H1 (cell line): ENCODE data around the gene PPP1R3G. TPM values are rescaled to one million over a fixed set of nuclear protein-coding genes. Genes with fewer than 3 reads are reported as not detected.

Source experiments
- CTCF ChIA-PET: fragments of 300-600 bp; sonication (Branson Sonifier 250); formaldehyde crosslinking; loops from one replicate; lab custom pipeline; 2021; ENCODE audit not compliant: partially characterized antibody; lab: Charles Lee
- POLR2A ChIA-PET: fragments of 300-600 bp; sonication (Branson Sonifier 250); formaldehyde crosslinking; loops from one replicate; lab custom pipeline; 2021; ENCODE audit warnings: inconsistent platforms; ENCODE audit not compliant: partially characterized antibody; lab: Charles Lee
- DNase-seq, 2 experiments: peaks; one replicate each; pipeline versions ENCODE4 v3.0.0 to v3.0.0-alpha.2; 2010 to 2022; ENCODE audit warnings: low spot score in 2 of 2, low read depth in 1 of 2, mixed read lengths in 1 of 2
- FAIRE-seq: peaks from 2 replicates; lab custom pipeline; 2011; peaks lifted over from hg19 to GRCh38; lab: Jason Lieb, UNC
- H2AFZ ChIP-seq: 2 replicates; pipeline ENCODE4 v1.8.1; 2012; ENCODE audit warnings: low read length, inconsistent platforms
- H2AK5ac ChIP-seq: 2 replicates; pipeline ENCODE4 v1.6.1; 2013; ENCODE audit warnings: low read depth, low read length
- H2BK120ac ChIP-seq: replicated peaks from 2 replicates; pipeline ENCODE3; 2013; ENCODE audit warnings: low read depth, low read length, inconsistent platforms
- H2BK12ac ChIP-seq: 2 replicates; pipeline ENCODE4 v1.6.1; 2013; ENCODE audit warnings: low read depth, low read length
- H2BK15ac ChIP-seq: 2 replicates; pipeline ENCODE4 v1.6.1; 2013; ENCODE audit warnings: low read length
- H2BK20ac ChIP-seq: 2 replicates; pipeline ENCODE4 v1.6.1; 2013; ENCODE audit warnings: low read length
- H2BK5ac ChIP-seq: 2 replicates; pipeline ENCODE4 v1.6.1; 2013; ENCODE audit warnings: low read depth, low read length
- H3K14ac ChIP-seq: 2 replicates; pipeline ENCODE4 v1.6.1; 2013; ENCODE audit warnings: inconsistent platforms; ENCODE audit not compliant: insufficient read length
- H3K18ac ChIP-seq: 2 replicates; pipeline ENCODE4 v1.6.1; 2013; ENCODE audit warnings: low read length; ENCODE audit errors: extremely low read depth
- H3K23ac ChIP-seq: 2 replicates; pipeline ENCODE4 v1.6.1; 2013; ENCODE audit warnings: inconsistent platforms; ENCODE audit not compliant: insufficient read length
- H3K23me2 ChIP-seq: 2 replicates; pipeline ENCODE4 v1.6.1; 2013; ENCODE audit warnings: low read depth, low read length
- H3K27ac ChIP-seq: 2 replicates; pipeline ENCODE4 v1.6.1; 2011; ENCODE audit warnings: low read depth, low read length, inconsistent platforms
- H3K27me3 ChIP-seq, 4 experiments: replicated peaks in 1 of 4; 1 replicate in 1 of 4; 2 replicates in 3 of 4; pipeline versions ENCODE4 v1.6.1 to v1.8.1; 2011 to 2013; ENCODE audit warnings: low read length in 3 of 4, mild to moderate bottlenecking in 3 of 4, inconsistent platforms in 2 of 4, mixed read lengths in 2 of 4, moderate library complexity in 1 of 4; ENCODE audit not compliant: control insufficient read depth in 3 of 4, insufficient read depth in 3 of 4; ENCODE audit errors: extremely low read depth in 1 of 4
- H3K36me3 ChIP-seq, 4 experiments: 2 replicates each; pipeline versions ENCODE4 v1.6.1 to v1.8.1; 2011 to 2013; ENCODE audit warnings: mild to moderate bottlenecking in 4 of 4, low read length in 3 of 4, moderate library complexity in 2 of 4, control low read depth in 1 of 4, inconsistent platforms in 1 of 4; ENCODE audit not compliant: insufficient read depth in 4 of 4, control insufficient read depth in 2 of 4
- H3K4ac ChIP-seq: replicated peaks from 2 replicates; pipeline ENCODE3; 2013; ENCODE audit warnings: low read length, low read depth, mixed read lengths, inconsistent platforms; ENCODE audit not compliant: insufficient read length
- H3K4me1 ChIP-seq, 4 experiments: replicated peaks in 1 of 4; 1 replicate in 1 of 4; 2 replicates in 3 of 4; pipeline versions ENCODE4 v1.6.1 to v1.8.1; 2011 to 2013; ENCODE audit warnings: low read length in 3 of 4, inconsistent platforms in 2 of 4, mixed read lengths in 1 of 4; ENCODE audit not compliant: insufficient read depth in 4 of 4, control insufficient read depth in 3 of 4
- H3K4me2 ChIP-seq, 2 experiments: 2 replicates each; pipeline versions ENCODE4 v1.6.1 to v1.8.1; 2011 to 2013; ENCODE audit warnings: low read depth in 2 of 2, low read length in 2 of 2, control low read depth in 1 of 2, inconsistent platforms in 1 of 2, mild to moderate bottlenecking in 1 of 2; ENCODE audit not compliant: insufficient read depth in 1 of 2
- H3K4me3 ChIP-seq, 4 experiments: fragments of 200-600, 300-600 bp in 1 of 4; sonication (generic), shearing (Covaris generic), sonication (Bioruptor Twin) in 1 of 4; 2 replicates each; pipeline versions ENCODE4 v1.5.1 to v1.8.1; 2011 to 2016; ENCODE audit warnings: low read length in 4 of 4, low read depth in 3 of 4, control low read depth in 2 of 4, inconsistent platforms in 2 of 4, mild to moderate bottlenecking in 2 of 4, mixed read lengths in 1 of 4, moderate library complexity in 1 of 4; ENCODE audit not compliant: insufficient read depth in 2 of 4; ENCODE audit errors: extremely low read depth in 1 of 4
- H3K56ac ChIP-seq: replicated peaks from 2 replicates; pipeline ENCODE3; 2013; ENCODE audit warnings: low read depth, mild to moderate bottlenecking, mixed read lengths, low read length, inconsistent platforms; ENCODE audit not compliant: insufficient read length
- H3K79me1 ChIP-seq: 2 replicates; pipeline ENCODE4 v1.6.1; 2013; ENCODE audit warnings: low read depth, low read length, control low read depth
- H3K79me2 ChIP-seq, 2 experiments: 2 replicates each; pipeline versions ENCODE4 v1.6.1 to v1.8.1; 2012 to 2013; ENCODE audit warnings: low read length in 2 of 2, mild to moderate bottlenecking in 2 of 2, inconsistent platforms in 1 of 2; ENCODE audit not compliant: insufficient read depth in 2 of 2, control insufficient read depth in 1 of 2
- H3K9ac ChIP-seq, 4 experiments: replicated peaks in 1 of 4; 1 replicate in 1 of 4; 2 replicates in 3 of 4; pipeline versions ENCODE4 v1.6.1 to v1.8.1; 2011 to 2013; ENCODE audit warnings: low read depth in 3 of 4, low read length in 3 of 4, control low read depth in 2 of 4, mild to moderate bottlenecking in 2 of 4, moderate library complexity in 2 of 4, inconsistent platforms in 1 of 4; ENCODE audit errors: extremely low read depth in 1 of 4
- H3K9me3 ChIP-seq, 2 experiments: 2 replicates each; pipeline versions ENCODE4 v1.6.1 to v1.8.1; 2012 to 2013; ENCODE audit warnings: mild to moderate bottlenecking in 2 of 2, moderate library complexity in 2 of 2, control low read depth in 1 of 2, inconsistent platforms in 1 of 2, low read depth in 1 of 2, low read length in 1 of 2, mixed read lengths in 1 of 2; ENCODE audit not compliant: insufficient read depth in 2 of 2
- H4K20me1 ChIP-seq, 2 experiments: replicated peaks in 1 of 2; 2 replicates each; pipeline versions ENCODE3 to v1.8.1; 2011 to 2013; ENCODE audit warnings: inconsistent platforms in 2 of 2, low read length in 2 of 2, mild to moderate bottlenecking in 1 of 2; ENCODE audit not compliant: insufficient read depth in 2 of 2, control insufficient read depth in 1 of 2
- H4K5ac ChIP-seq: 2 replicates; pipeline ENCODE4 v1.6.1; 2013; ENCODE audit warnings: low read length, low read depth, mixed read lengths, inconsistent platforms; ENCODE audit not compliant: insufficient read length
- H4K8ac ChIP-seq: 2 replicates; pipeline ENCODE4 v1.8.0; 2013; ENCODE audit warnings: mild to moderate bottlenecking, moderate library complexity, low read length, inconsistent platforms; ENCODE audit not compliant: insufficient read depth; ENCODE audit errors: extremely low read depth
- H4K91ac ChIP-seq: replicated peaks from 2 replicates; pipeline ENCODE3; 2013; ENCODE audit warnings: low read length, mixed read lengths, inconsistent platforms; ENCODE audit not compliant: insufficient read length
- EGR1 ChIP-seq: IDR thresholded peaks from 2 replicates; pipeline ENCODE4 v1.6.1; 2011; ENCODE audit warnings: low read depth, low read length, borderline replicate concordance
- EP300 ChIP-seq, 2 experiments: IDR thresholded peaks; 1 replicate in 1 of 2; 2 replicates in 1 of 2; pipeline ENCODE4 v1.6.1; 2011 to 2012; ENCODE audit warnings: low read depth in 2 of 2, low read length in 2 of 2, mild to moderate bottlenecking in 2 of 2, borderline replicate concordance in 1 of 2, inconsistent platforms in 1 of 2, moderate library complexity in 1 of 2
- EZH2 ChIP-seq: fragments of 200-600 bp; sonication (generic); IDR thresholded peaks from 2 replicates; pipeline ENCODE4 v1.7.1; 2012; ENCODE audit warnings: low read depth, mild to moderate bottlenecking, moderate library complexity, low read length, inconsistent platforms; ENCODE audit not compliant: severe bottlenecking
- GTF2F1 ChIP-seq: IDR thresholded peaks from 2 replicates; pipeline ENCODE4 v1.6.1; 2012; ENCODE audit warnings: low read depth, low read length, improper control_type of control experiment, borderline replicate concordance
- JUN ChIP-seq: IDR thresholded peaks from 2 replicates; pipeline ENCODE4 v1.6.1; 2011; ENCODE audit warnings: low read depth, mild to moderate bottlenecking, improper control_type of control experiment, low read length
- MAFK ChIP-seq: IDR thresholded peaks from 2 replicates; pipeline ENCODE4 v1.6.1; 2012; ENCODE audit warnings: low read depth, mild to moderate bottlenecking, improper control_type of control experiment, low read length
- POLR2A ChIP-seq, 2 experiments: IDR thresholded peaks; 1 replicate in 1 of 2; 2 replicates in 1 of 2; pipeline ENCODE4 v1.6.1; 2011; ENCODE audit warnings: low read depth in 2 of 2, low read length in 2 of 2, mild to moderate bottlenecking in 2 of 2; ENCODE audit errors: control extremely low read depth in 1 of 2
- POLR2AphosphoS5 ChIP-seq: IDR thresholded peaks from 2 replicates; pipeline ENCODE4 v1.6.1; 2011; ENCODE audit warnings: low read depth, low read length
- SIRT6 ChIP-seq: IDR thresholded peaks from one replicate; pipeline ENCODE4 v1.7.1; 2012; ENCODE audit warnings: low read length, inconsistent platforms
- SP4 ChIP-seq: IDR thresholded peaks from 2 replicates; pipeline ENCODE4 v1.6.1; 2012; ENCODE audit warnings: low read length, inconsistent platforms
- TAF7 ChIP-seq: optimal IDR thresholded peaks from 2 replicates; pipeline ENCODE3; 2011; ENCODE audit warnings: low read depth, mild to moderate bottlenecking, inconsistent platforms, low read length, moderate library complexity, borderline replicate concordance
- TCF12 ChIP-seq: IDR thresholded peaks from 2 replicates; pipeline ENCODE4 v1.6.1; 2011; ENCODE audit warnings: low read depth, mild to moderate bottlenecking, low read length
- YY1 ChIP-seq: IDR thresholded peaks from 2 replicates; pipeline ENCODE4 v1.6.1; 2011; ENCODE audit warnings: low read depth, mild to moderate bottlenecking, low read length
- ZNF274 ChIP-seq: IDR thresholded peaks from 2 replicates; pipeline ENCODE4 v1.7.0; 2012; ENCODE audit warnings: low read length, borderline replicate concordance; ENCODE audit errors: extremely low read depth
- WGBS, 2 experiments: shearing (Covaris generic) in 1 of 2; methylation state at CpG; one replicate each; pipeline versions ENCODE4 v1.1.6 to v1.1.7; 2013 to 2015; ENCODE audit warnings: low lambda C conversion rate in 2 of 2, mixed read lengths in 2 of 2, inconsistent platforms in 1 of 2, low coverage in 1 of 2, missing lambda C conversion rate in 1 of 2; ENCODE audit not compliant: insufficient replicate concordance in 2 of 2, insufficient coverage in 1 of 2, insufficient read length in 1 of 2; ENCODE audit errors: extremely low coverage in 1 of 2, missing lambda C conversion rate in 1 of 2; 5-methylcytosine and 5-hydroxymethylcytosine counted together
- polyA plus RNA-seq, 7 experiments: library from polyadenylated mRNA; depleted of rRNA in 3 of 7; stranded (reverse) in 5 of 7; unstranded in 2 of 7; fragments of >200 nt in 5 of 7; fragments of 200-250 nt in 2 of 7; gene quantifications; 1 replicate in 5 of 7; 2 replicates in 1 of 7; 4 replicates in 1 of 7; pipeline versions ENCODE4 v1.2.1 to v1.2.3, GENCODE V29; 2011 to 2013; ENCODE audit warnings: missing spikeins in 2 of 7, mixed read lengths in 2 of 7
- total RNA-seq: library from RNA; stranded (reverse); fragmentation: NEBNext Ultra II Directional; extraction: Animal tissue kit (Norgen Biotek cat#: 25700); gene quantifications from 2 replicates; pipeline ENCODE4 v1.2.1, GENCODE V29; 2021
- TF ChIP-seq, protein P1 (sequence below): IDR thresholded peaks from 2 replicates; pipeline ENCODE4 v1.6.1; 2012; ENCODE audit warnings: inconsistent platforms

The PPP1R3G gene
- total and polyA plus RNA-seq, 2 of the 8 experiments (the other 6 are each of a cell fraction or from before 2014, with no cell fraction given), result 0.03 to 0.09 TPM

DNA sequence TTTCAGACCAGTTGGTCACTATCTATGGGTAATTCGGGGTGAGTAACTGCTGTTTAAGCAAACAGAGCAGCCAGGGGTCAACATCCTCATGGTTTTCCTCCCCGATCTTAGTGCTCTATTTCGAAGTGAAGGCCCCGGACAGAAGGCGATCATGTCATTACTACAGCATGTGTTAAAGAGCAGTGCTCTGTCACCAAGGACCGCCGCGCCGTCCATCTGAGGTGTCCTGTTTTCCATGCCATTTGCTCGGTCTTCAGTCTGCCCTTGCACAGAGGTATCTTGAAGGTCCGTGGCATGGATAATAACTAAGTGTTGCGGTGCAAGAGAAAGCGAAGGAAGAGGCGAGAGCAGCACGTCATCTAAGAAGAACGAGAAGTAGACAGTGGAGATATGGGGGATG lies 25.1 kb downstream of the PPP1R3G start:
- H2AK5ac ChIP-seq, result no peak overlapping the region
- ChIA-PET CTCF (interaction anchor here (1.5 kb wide), 1 partner anchor 33 kb away, joined by 4 read pairs; no protein-coding TSS in a partner anchor), POLR2A (no interaction called here)
- no peak overlapping the region for H4K8ac ChIP-seq
- no peak overlapping the region for H3K4me3 ChIP-seq
- H2BK20ac ChIP-seq, result no peak overlapping the region
- no peak overlapping the region for H3K9ac ChIP-seq
- no peak overlapping the region for H2AFZ ChIP-seq
- H3K79me1 ChIP-seq, result no peaks in the 10 kb centered on the region
- H2BK15ac ChIP-seq, result no peak overlapping the region
- H4K91ac ChIP-seq, result no peak overlapping the region
- no peak overlapping the region for H3K23ac ChIP-seq
- no peak overlapping the region for H2BK12ac ChIP-seq
- H3K4ac ChIP-seq, result no peak overlapping the region
- H3K18ac ChIP-seq, result no peak overlapping the region
- no peaks in the 10 kb centered on the region for H3K79me2 ChIP-seq
- no peaks in the 10 kb centered on the region for H3K36me3 ChIP-seq
- no peak overlapping the region for H2BK5ac ChIP-seq
- no peak overlapping the region for H2BK120ac ChIP-seq
- no peaks in the 10 kb centered on the region for H3K27me3 ChIP-seq
- DNase-seq (no peak), FAIRE-seq (no peak)
- no peak overlapping the region for H4K5ac ChIP-seq
- no peaks in the 10 kb centered on the region for H3K23me2 ChIP-seq
- no peak overlapping the region for H3K4me2 ChIP-seq
- no peak overlapping the region for H3K27ac ChIP-seq
- H3K9me3 ChIP-seq, result no peaks in the 10 kb centered on the region
- no peak overlapping the region for H3K14ac ChIP-seq
- 90% methylated on average over 16 of the region's 16 CpGs; no CpG with 5 or more reads in 1 of the 2 experiments for WGBS, 2 experiments
- H3K4me1 ChIP-seq, result no peaks in the 10 kb centered on the region; a peak in 1 of 7 replicates
- peaks cover 1 to 2% of the 10 kb centered on the region in 2 experiments for H4K20me1 ChIP-seq
- H3K56ac ChIP-seq, result no peak overlapping the region
- TF ChIP-seq POLR2A (IDR thresholded peaks at IDR 0.05; ENCODE audit: control extremely low read depth in 1 of 2, low read depth in 2 of 2, low read length in 2 of 2) (no peak), JUN (no peak), TCF12 (no peak), SP4 (no peak), EGR1 (no peak), YY1 (no peak), MAFK (no peak), SIRT6 (no peak), EZH2 (no peak), POLR2AphosphoS5 (no peak), EP300 (IDR thresholded peaks at IDR 0.05; ENCODE audit: borderline replicate concordance in 1 of 2, low read depth in 2 of 2, low read length in 2 of 2) (no peak), ZNF274 (no peak), GTF2F1 (no peak), TAF7 (no peak)
- TF ChIP-seq, protein P1, sequence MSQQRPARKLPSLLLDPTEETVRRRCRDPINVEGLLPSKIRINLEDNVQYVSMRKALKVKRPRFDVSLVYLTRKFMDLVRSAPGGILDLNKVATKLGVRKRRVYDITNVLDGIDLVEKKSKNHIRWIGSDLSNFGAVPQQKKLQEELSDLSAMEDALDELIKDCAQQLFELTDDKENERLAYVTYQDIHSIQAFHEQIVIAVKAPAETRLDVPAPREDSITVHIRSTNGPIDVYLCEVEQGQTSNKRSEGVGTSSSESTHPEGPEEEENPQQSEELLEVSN, result no peak
